Measurements from ENCODE around the gene DNMT3A.

Gene DNMT3A

DNA sequence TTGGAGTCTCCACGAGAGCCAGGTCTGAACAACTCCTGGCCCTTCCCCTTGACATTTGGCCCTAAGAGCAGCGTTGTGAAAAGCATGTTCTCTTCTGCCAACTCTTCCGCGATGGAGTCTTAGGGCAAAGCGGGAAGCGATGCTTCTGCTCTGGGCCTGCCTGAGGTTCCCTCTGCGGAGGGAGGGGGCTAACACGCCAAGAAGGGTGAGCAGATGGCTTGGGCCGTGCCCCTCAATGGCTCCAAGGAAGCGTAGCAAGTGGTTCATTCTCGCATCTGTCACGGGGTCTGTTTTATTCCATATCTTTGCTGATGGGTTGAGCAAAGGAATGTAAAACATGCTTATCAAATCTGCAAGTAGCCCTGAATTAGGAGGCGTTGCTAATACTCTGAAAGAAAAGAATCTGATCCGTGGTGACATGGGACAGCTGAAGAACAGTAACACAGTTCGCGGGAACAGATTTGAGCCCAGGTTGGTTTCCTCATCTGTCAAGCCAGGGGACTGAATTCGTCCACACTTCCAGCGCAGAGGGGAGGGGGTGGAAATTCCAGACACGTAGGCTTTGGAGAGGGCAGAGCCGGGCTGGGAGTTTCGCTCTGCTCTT is 38.0 kb downstream of the DNMT3A start:
- no peak for DNase-seq

DNA sequence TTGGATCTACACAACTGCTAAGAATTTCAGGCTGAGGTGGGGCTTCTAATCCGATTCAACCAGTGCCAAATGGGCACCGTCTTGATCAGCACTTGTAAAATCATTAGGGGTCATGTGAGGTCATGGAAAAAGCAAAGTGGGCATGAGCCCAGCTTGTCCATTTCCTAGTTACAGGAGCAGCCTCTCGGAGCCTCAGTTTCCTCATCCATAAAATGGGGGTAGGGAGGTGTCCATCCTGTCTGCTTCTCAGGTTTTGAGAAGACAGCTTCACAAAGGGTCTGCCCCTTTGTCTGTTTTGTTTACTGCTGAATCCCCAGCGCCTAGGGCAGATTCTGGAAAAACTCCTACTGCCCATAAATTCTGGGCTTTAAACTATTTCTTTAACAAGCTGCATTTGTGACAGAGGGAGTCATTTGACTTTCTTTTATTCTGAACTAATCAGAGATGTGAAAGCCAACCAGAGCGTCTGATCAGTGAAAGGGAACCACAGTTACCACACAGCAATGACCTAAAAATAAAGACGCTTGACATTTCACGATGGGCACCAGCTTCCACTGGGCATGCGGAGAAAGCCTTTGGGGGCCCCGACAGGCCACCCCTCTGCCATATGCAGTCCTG is 38.9 kb downstream of the DNMT3A start:
- no peak for DNase-seq

DNA sequence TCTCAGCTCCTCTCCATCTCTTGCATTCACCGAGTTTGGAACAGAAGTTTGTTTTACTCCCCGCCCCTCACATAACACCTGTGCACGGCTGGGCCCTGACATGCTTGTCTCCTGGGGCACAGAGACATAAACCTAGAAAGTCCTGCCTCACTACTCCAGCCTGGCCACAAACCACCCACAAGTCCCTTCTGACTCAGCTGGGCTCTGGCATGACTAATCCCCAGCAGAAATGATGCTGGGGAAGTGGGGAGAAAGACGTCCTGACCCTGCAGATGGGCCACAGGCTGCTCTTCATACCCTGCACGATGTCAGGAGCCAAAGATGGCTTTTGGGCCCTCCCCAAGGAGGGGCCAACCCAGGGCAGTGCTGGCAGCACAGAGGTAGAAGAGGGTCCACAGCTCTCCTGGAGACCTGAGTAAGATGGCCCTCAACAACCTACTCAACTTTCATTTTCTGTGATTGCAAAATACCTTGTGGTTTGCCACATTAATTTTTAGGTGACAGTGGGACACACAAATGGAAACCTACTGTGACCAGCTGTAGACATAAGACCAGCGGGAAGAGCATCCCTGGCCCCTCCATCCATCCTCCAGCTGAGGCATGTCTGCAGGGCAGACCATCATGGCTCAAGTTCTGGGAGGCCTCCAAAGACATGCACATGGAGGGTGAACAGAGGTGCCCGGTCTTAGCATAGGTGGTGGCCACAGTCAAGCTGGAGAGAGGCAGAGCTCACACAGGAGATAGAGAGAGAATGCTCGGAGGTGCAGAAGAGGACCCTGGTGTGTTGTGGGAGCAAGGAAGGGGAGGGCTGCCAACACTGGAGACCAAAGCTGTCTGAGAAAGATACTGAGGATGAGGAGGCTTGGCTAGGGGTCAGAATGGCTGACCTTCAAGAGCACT is 40.0 kb downstream of the DNMT3A start:
- DNase-seq = no peak

DNA sequence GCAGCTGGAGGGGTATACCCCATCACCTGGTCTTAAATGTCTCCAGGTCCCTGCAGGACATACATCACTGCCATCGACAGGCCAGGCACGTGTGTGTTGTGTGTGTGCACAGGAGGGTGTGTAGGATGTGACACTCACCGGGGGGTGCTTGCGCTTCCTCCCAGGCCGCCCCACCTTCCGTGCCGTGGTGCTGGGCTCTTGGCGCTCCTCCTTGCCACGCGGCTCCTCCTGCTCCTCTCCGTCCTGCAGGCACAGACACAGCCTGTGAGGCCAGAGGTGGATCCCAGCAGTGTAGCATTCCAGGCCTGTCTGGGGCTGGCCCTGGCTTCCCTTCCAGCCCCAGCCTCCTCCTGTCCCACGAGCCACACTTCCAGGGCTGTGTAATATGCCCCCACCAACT is 41.7 kb downstream of the DNMT3A start:
- no peak for DNase-seq

DNA sequence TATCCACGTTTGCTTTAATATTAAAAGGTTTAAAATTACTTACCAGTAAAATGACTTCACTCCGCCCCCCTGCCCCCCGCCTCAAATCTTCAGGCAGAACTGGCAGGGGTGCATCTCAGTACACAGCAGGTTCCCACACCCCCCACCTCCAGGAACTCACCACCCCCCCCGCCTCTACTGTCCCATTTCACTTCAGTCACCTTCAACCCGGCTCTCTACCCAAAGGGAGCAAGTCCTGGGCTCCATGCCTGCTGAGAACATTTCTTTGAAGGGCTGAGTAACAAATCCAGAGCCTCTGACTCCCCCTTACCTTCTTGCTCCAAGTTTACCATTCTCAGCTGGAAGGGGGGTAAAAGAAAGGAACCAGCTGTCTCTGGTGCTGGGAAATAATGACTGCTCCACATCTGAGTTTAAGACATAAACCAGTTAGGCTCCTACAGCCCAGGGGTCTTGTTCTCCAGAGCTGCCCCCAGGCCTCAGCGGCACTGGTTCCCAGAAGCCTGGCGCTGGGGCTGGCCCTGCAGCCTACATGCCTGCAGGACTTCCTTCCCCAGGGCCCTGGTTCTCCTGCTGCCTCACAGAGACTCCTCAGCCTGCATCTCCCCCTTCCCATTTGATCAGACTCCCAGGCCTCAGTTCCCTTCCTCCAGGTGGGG is 42.8 kb downstream of the DNMT3A start:
- DNase-seq = no peak

DNA sequence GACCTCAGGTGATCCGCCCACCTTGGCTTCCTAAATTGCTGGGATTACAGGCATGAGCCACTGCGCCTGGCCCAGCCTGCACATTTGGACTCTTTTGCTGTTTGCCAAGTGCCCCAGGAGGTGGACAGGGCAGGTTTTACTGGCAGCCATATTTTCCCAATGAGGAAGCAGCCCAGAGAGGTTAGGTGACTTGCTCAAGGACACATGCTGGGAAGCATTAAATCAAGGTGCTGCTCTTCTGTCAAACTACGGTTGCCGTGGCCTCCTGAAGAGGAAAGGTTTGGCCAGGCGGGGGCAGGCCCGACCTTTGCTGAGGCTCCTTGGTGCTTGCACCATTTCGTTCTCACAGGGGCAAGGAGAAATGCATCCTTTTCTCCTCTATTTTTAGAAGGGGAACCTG is 44.0 kb downstream of the DNMT3A start:
- no peak for DNase-seq

DNA sequence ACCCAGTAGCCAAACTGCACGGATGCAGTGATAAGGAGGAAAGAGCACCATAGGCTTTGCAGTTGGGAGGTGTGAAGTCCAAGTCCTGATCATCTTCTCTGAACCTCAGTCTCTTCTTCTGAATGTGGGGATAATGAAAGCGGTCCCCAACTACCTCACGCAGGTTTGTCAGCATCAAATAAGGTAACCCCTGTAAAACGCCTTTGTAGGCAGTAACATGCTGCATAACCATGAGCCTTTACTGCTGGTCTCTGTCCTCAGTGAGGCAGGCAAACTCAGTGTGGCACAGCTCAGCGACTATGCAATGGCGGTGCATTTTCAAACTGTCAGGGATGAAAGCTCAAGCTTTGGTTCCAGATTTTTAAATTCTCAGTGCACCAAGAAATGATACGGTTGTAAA is 46.1 kb downstream of the DNMT3A start:
- no peak for DNase-seq

DNA sequence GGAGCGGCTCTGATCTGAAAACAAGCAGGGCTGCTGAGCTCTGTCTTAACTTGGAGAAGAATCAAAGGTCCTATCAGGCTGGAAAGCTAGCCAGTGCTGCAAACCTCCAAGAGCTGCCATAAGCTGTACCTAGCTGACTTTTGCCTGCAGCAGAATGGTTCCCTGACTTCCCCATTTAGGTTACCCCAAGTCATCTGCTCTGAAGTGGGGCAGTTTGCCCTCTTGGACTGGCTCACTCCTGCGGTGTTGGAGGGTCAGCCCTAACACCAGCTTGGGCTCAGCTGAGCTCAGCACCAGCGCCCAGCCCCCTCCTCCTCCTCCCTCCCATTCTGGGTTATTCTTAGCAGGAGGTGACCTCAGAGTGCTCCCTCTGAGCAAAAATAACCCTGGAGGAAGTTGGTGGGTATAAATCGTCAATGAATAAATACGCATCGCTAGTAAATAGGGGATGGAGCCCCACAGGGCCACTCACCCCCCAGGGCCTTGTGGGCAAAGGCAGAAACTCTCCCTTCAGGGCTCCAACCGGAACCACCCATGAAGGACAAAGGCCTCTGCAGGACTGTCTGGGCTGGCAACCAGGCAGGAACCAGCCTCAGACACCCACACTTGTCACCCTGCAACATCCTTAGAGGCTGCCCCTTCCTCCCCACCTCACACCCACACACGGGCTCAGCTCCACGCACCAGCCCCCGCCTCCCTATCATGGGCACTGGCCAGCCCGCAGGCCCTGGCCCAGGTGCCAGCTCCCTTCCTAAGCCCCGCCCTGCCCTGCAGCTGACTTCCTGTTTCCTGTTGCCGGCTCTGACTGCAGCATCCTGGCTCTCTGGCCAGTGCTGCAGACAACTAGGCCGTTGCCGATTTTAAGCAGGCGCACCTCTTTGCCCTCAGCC is 46.9 kb downstream of the DNMT3A start:
- peak; percentile 57 for DNase-seq

DNA sequence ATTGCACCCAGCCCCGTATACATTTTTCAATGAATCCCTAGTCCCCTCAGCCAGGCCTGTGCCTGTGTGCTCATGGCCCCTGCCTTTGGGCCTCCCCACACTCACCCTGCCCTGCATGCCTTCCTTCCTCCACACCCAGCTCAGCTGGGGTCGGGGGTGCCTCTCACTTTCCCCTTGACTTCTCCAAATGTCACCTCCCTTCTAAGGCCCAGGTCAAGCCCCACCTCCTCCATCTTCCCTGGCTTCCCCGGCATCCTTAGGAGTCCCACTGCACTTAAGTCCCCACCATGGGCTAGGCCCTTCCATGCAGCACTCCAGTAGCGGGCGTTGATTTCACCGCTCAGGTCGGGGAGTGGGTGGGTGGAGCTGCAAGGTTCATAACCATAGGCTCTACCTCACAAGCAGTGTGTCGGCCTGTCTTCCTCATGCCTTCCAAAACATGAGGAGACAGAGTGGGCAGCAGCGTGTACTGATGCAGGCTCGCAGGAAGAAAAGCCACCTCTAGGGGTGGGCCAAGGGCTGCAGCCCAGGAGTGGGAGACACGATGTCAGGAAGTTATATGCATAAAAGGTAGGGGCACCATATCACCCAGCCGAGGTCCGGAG is 47.7 kb downstream of the DNMT3A start:
- DNase-seq = no peak

DNA sequence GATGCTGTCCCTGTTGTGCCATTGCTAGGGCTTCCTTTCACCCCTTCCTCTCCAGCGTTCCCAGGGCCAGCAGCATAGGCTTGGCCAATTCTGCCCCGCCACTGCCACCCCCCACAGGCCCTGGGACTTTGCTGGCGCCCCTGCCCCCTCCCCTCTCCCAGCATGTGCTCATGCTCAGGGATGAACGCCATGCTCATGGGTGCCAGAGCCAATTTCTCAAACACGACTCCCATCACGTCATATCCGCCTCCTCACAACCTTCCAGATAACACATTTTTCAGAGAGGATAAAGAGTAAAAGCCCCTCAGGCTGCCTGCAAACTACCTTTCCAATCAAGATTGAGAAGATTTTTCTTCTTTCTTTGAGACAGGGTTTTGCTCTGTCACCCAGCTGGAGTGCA is 48.6 kb downstream of the DNMT3A start:
- no peak for DNase-seq

DNA sequence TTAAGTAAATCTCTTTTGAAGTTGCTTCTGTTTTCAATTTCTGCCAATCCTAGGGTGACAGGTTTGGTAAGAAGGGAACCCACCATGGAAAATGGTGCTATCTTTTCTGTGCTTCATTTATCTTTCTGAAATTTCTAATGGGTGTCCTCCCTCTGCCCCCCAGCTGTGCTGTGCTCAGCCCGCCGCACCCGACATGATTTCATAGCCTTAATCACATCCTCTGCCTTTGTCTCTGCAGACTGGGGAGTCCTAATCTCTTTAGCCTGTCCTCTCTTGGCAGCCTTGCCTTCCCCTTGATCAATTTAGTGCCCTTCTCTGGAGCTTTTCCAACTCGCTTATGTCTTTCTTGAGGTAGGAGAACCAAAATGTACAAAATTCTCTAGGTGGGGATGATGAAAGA is 49.3 kb downstream of the DNMT3A start:
- no peak for DNase-seq

DNA sequence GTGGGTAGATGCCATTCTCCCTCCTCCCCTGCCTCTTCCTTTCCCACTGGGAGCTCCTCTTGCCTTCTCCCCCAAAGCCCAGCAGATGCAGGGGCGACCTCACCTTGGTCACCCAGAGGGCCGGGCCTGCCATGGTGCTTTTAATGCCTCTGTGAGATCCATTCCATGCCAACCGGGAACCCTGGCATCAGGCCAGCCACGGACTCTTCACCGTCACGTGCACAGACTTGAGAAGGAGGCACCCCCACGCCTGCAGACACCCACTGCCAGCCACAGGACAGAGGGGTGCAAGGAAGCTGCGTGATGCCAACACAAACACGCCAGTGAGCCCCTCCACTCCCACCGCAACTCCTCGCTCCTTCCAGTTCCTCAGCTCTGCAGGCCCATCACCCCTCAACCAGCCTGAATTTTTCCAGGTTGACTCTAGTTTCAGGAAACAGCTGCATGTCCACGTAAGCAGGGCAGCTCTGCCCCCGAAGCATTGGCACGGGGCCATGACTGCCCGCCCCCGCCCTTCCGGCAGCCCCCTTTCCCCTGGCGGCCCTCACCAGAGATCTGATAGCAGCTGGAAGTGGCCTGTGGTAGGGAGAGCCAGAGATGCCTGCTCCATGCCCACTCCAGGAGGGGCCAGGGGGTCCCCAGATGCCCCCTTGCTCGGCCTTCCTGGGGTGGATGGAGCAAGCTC is 50.8 kb downstream of the DNMT3A start:
- no peak for DNase-seq

DNA sequence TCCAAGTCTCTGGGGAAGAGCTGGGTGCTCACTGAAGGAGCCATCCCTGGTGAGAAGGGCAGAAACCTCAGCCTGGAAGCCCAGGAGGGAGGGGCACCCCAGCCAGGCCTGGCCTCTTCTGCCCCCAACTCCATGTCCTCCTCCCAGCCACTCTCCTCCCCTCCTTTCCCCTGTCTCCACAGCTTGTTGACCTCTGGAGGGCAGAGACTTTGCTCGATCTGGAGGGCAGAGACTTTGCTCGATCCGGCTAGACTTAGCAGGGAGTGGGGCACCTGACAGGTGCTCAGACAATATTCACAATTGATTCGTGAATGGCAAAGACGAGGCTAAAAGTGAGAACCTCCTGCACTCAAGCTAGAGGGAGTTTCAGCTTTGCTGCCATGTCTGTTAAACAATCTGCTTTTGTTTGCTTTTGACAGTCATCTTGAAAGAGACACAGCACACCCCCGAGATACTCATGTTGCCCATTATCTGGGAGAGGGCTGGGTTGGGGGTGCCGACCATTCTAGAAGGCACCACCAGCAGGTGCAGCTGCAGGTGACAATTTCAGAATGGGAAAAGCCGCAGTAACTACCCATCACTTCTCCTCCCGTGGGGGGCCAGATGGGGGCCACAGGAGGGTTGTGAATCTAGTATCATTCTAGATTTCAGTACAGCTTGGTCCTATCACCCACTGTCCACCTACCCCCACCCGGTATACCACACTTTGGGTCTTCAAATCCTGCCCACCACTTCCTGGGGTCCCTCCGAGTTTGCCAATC is 54.8 kb downstream of the DNMT3A start:
- no peak for DNase-seq

DNA sequence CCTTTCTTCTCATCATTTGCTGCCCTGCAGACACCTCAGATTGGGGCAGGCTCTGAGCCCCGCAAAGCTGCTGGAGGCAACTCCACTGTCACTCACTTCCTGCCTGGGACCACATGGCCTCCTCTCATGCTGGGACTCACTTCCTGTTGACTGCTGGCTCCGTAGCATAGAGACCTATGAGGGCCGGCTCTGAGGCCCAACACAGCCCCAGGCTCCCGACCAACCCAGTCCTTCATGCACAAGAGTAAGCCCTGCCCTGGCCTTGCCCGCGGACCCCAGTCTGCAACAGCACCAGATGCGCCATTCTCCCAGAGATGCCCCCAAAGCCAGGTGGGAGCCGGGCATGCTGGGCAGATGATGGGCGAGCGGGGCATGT is 55.7 kb downstream of the DNMT3A start:
- DNase-seq = peak; percentile 44

DNA sequence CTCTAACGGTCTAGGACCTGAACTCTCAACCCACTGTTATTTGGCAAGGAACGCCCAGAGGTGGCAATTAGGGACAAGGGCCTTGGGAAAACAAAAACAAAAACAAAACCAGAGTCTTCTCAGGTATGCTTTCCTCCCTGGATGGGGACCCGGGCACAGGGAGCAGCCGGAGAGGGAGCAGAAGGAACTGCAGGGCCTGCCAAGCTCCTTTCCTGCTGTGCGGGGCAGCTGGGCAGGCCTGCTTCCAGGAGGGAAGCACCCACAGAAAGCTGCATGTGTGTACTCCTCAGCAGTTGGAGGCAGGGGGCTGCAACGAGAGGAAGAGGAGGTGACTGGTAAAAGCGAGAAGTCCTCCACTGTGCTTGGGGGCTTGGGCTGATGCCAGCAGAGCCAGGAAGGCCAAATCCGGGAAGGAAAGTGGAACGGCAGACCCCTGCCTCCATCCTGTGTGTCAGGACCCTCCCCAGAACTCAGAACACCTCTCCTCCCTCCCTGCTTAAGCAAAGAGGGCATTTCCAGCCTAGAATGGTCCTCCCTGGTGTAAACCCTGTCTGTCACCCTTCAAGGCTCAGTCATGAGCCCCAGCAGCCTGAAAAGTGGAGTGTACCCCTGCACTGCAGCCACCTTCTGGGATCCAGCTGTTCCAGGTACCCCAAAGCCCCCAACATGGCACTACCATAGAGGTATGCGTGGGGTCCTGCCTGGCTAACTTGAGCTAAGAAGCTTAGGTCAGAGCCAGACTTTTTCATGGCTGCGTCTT is 56.3 kb downstream of the DNMT3A start:
- no peak for DNase-seq

DNA sequence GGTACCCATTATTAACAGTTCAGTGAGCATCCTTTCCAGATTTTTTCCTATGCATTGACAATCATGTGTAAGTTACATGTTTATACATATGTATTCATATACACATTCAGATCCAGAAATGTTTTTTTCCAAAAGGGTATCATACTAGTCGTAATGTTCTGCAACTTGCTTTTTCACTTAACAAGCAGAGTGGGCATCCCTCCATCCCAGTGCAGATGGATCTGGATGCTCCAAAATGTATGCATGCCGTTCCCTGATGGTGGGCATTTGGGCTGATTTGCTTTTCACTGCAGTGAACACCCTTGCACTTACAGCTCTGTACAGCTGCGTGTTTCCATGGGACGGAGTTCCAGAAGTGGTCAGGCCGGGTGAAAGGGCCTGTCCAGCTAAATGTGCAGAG is 57.0 kb downstream of the DNMT3A start:
- no peak for DNase-seq

DNA sequence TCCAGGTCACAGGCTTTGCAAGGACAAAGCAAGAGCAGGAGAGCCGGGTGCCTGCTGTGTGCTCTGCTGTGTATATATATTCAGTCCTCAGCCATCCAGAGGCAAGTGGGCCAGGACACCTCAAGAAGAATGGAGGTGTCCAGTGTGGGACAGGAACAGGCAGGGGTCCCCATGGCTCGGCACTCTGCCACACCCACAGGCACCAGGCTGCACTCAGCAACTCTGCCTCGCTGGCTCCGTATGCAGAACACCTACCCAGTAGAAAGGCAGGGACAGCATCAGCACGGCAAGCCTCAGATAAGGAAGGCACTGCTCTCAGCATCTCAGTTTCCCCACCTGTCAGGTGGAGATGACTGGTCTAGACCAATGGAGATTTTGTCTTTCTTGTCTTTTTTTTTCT is 57.8 kb downstream of the DNMT3A start:
- DNase-seq = no peak

DNA sequence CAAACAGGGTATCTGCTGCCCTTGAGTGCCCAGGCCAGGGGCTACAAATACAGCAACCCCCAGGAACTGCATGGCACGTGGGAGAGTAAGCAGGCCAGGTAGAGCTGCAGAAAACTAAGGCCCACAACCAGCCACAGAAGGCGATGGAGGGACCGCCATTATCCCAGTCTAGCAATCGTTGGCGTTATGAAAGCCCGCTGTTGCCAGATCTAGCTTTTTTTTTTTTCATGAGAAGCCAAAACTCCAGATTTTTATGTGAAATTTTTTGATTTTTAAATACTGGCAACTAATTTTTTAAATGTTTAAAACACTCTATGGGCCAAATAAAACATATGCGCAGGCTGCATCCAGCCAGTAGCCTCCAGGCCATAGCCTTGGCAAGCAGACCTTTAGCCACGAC is 59.8 kb downstream of the DNMT3A start:
- no peak for DNase-seq

DNA sequence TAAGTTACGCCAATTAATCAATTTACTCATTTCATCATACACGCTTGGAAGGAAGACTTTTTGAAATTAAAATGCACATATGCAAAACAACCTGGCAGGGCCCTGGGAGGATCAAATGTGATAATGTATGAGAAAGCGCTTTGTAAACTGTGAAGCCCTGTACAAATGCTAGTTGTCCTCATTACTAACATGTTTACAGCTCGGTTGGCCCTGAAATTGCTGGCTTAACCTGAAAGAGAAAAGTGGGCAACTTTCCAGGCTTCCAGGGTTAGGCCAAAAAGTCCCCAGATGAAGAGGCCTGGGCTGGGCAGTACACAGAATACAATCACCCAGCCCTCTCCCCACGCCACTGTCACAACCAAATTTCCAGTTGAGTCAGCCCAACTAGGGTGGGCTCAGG is 60.2 kb downstream of the DNMT3A start:
- no peak for DNase-seq

All from effector CD8-positive, alpha-beta T cell (primary cell).